Ovary (tissue), 3 donors: ENCODE data around the gene TNP2.

Source experiments
- CTCF ChIP-seq, 3 donors: fragments of 450-650 bp in 2 of 3; fragments of 200-600 bp in 1 of 3; IDR thresholded peaks; one replicate each; pipeline versions ENCODE4 v1.5.1 to v1.8.0; 2016 to 2022; ENCODE audit warnings: antibody characterized with exemption in 3 of 3, mild to moderate bottlenecking in 1 of 3
- EP300 ChIP-seq: sonication (generic); formaldehyde crosslinking; IDR thresholded peaks from one replicate; pipeline ENCODE4 v1.6.1; 2017; ENCODE audit warnings: antibody characterized with exemption
- POLR2A ChIP-seq: fragments of 450-650 bp; IDR thresholded peaks from one replicate; pipeline ENCODE4 v1.6.1; 2017; ENCODE audit warnings: antibody characterized with exemption, mild to moderate bottlenecking, moderate library complexity
- donor health status: DM: no; HTN: no; CAD: no.

DNA sequence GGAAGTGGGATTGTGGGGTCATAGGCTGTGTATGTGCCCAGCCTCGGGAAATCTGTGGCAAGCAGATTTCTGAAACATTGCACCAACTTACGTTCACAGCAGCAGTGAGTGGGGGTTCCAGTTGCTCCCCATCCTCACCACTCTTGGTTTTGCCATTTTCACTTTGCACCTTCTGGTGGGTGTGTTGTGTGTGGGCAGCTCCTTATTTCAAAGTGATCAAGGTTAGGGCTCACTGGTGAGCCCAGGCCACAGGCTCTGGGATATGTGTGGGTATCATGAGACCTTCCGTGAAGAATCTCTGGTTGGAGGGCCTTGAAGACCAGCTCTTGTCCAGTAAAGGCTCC, 41.5 kb upstream of the TNP2 start:
- no peak for TF ChIP-seq CTCF (IDR thresholded peaks at IDR 0.05)
- no peak for TF ChIP-seq POLR2A
- TF ChIP-seq EP300, result no peak
